Kidney epithelial cell (primary cell): ENCODE results near the gene ZNG1C. TPM values are rescaled to one million over a fixed set of nuclear protein-coding genes. Genes with fewer than 3 reads are reported as not detected.
"Not testable (repeated sequence)": the region's sequence is repeated elsewhere in the genome, so short reads cannot be mapped to it uniquely, and the experiment has no call there.

ENCODE experiments used
- DNase-seq: peaks from one replicate; pipeline ENCODE4 v3.0.0-alpha.2; 2010; ENCODE audit warnings: low read depth
- H3K27me3 ChIP-seq: 2 replicates; pipeline ENCODE4 v1.6.0; 2011; ENCODE audit warnings: low read length; ENCODE audit not compliant: control insufficient read depth, insufficient read depth
- H3K36me3 ChIP-seq: 2 replicates; pipeline ENCODE4 v1.5.1; 2011; ENCODE audit warnings: low read length; ENCODE audit not compliant: control insufficient read depth, insufficient read depth
- H3K4me3 ChIP-seq: 2 replicates; pipeline ENCODE4 v1.5.1; 2011; ENCODE audit warnings: low read depth, mild to moderate bottlenecking, control low read depth, low read length
- total RNA-seq: library from RNA; depleted of rRNA; stranded (reverse); fragments of >200 nt; gene quantifications from 2 replicates; pipeline ENCODE4 v1.2.3, GENCODE V29; 2015

The ZNG1C gene
- 19.4 and 19.9 TPM in 2 replicates for total RNA-seq

- H3K36me3 ChIP-seq, H3K4me3 ChIP-seq, H3K27me3 ChIP-seq, DNase-seq: not testable (repeated sequence)
Measured at GRCh38 chr9:68241683-68242082, at the start of gene ZNG1C. ZNG1C (plus strand) TSS chr9:68241983; CDS start chr9:68242032, 49 bp downstream.

GRCh38 chr9:68242437-68242836 is 654 bp downstream of the ZNG1C start:
- DNase-seq, H3K36me3 ChIP-seq, H3K4me3 ChIP-seq, H3K27me3 ChIP-seq: not testable (repeated sequence)

DNA sequence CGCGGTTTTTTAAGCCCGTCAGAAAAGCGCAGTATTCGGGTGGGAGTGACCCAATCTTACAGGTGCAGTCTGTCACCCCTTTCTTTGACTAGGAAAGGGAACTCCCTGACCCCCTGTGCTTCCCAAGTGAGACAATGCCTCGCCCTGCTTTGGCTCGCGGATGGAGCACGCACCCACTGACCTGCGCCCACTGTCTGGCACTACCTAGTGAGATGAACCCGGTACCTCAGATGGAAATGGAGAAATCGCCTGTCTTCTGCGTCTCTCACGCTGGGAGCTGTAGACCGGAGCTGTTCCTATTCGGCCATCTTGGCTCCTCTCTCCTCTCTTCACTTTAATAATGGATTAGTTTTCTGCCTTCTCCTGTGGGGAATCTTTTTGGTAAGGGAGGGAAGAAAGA is 39.3 kb downstream of the ZNG1C start:
- not testable (repeated sequence) for H3K36me3 ChIP-seq, DNase-seq, H3K4me3 ChIP-seq, H3K27me3 ChIP-seq

DNA sequence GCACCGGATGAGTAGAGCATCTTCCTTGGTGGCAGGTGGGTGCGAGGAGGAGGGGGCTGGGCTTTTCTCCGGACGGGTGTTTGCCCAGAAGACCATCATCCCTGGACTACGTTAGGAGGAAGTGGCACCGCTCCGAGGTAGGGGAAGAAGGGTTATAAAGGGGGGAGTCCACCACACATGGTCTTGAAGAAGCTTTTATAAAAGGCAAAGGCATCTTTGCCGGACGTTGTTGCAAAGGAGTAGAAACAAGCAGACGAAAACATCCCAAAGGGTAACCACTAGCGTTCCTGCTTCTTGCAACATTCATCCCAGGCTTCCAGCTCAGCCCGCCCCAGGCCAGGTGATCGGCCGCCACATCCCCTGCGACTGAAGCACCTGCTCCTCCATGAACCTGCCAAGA is 60.8 kb downstream of the ZNG1C start, which contains the start of gene FOXD4L3:
Gene FOXD4L3, plus strand, starts transcription at position 301 of the 400 bp plus-strand sequence. Its CDS starts 85 bp downstream, at position 386.
- not testable (repeated sequence) for H3K27me3 ChIP-seq, DNase-seq, H3K36me3 ChIP-seq, H3K4me3 ChIP-seq

- not testable (repeated sequence) for DNase-seq, H3K36me3 ChIP-seq, H3K4me3 ChIP-seq, H3K27me3 ChIP-seq
Measured at GRCh38 chr9:68303771-68304170, 62.0 kb downstream of the ZNG1C start.

GRCh38 chr9:68304212-68304611 is 62.4 kb downstream of the ZNG1C start:
- not testable (repeated sequence) for DNase-seq, H3K4me3 ChIP-seq, H3K27me3 ChIP-seq, H3K36me3 ChIP-seq

- H3K4me3 ChIP-seq, DNase-seq, H3K36me3 ChIP-seq, H3K27me3 ChIP-seq: not testable (repeated sequence)
Measured at GRCh38 chr9:68304777-68305176, 63.0 kb downstream of the ZNG1C start.

DNA sequence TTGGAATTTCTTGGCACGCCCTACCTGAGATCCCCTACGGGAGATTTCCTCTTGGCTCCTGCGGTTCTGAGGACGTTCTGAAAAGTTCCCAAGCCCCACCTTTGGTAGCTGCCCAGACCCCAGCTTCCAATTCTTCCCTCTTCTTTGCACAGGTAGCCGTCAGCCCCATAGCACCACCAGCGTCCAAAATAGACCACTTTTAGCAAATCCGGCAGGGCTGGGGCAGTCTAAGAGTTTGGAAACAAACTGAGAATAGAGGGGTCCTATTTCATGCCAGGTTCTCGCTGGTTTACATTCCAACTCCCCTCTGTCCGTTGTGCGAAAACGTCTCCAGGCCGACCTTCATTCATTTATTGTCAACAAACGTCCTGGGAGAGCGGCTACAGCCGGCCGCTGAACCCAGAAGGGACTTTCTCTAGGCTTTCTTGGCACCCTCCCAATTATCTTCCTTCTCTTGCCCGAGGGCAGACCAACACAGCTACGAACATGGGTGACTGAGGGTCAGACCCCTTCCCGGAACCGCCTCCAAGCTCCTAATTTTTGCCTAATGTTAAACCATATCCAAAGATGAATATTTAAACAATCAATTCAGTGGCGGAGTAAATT is 64.0 kb downstream of the ZNG1C start:
- not testable (repeated sequence) for H3K4me3 ChIP-seq, H3K36me3 ChIP-seq, DNase-seq, H3K27me3 ChIP-seq

DNA sequence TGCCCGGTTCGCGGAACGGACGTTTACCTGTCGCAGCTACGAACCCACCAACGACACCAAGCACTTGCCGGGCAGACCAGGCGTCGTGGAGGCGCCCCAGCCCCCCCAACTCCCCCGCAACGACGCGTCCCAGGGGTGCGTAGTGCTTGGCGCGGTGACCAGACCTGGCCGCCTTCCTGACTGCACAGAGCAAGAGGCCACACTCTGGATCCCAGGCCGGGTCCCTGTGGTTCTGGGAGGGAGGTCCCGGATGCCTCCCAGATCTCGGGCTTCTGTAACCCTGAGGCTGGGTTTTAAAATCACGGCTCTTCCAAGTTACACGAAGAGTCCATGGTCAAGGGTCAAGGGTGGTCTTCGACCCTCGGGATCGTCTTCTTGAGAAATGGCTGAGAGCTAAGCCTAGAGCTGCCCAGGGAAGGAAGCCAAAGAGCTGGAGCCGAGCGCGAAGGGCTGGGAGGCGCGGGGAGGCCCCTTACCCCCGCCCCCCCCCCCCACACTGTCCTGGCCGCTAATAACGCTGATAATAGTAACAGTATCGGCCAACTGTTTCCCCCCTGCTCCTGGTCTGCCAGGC is 64.7 kb downstream of the ZNG1C start:
- not testable (repeated sequence) for H3K4me3 ChIP-seq, H3K36me3 ChIP-seq

GRCh38 chr9:68307127-68307526 is 65.3 kb downstream of the ZNG1C start:
- not testable (repeated sequence) for H3K36me3 ChIP-seq, H3K27me3 ChIP-seq, H3K4me3 ChIP-seq, DNase-seq

More for the DNA sequence above, 64.7 kb downstream of the ZNG1C start:
- H3K27me3 ChIP-seq, DNase-seq: not testable (repeated sequence)

DNA sequence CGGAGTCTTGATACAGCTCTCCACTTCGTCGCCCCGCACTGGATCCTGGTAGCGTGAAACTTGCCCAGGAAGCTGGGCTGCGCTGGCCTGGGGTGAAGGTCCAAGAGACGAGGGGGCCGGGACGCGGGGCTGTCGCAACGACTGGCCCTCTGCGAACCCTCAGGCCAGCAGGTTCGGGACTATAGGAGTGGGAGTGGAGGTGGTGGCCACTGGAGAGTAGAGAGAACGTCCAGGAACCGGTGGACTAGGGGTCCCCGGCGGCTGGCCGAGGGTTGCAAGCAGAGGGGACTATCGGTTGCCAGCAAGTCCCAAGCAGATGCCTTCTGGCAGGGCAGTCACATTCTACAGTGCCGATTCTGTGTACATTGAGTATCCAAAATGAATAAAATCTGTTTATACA is 65.9 kb downstream of the ZNG1C start:
- H3K36me3 ChIP-seq, DNase-seq, H3K27me3 ChIP-seq, H3K4me3 ChIP-seq: not testable (repeated sequence)

DNA sequence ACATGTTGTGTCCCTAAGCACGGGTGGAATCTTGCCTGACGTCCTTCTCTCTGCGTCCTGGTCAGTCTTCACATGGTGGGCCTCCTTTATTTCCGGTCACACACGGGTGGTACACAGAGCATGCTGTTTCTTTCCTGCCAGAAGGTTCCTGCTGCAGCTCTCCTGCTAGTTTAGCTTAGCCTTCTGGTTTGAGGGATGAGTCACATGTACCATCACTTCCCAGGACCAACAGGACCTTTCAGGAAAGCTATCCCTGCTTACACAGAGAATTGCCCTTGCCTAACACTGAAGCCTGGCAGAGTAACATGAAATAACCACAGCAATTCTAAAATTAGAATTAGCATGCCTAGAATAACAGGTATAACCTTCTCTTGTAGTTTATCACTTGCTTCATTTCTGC is 69.4 kb downstream of the ZNG1C start:
- not testable (repeated sequence) for H3K27me3 ChIP-seq, H3K4me3 ChIP-seq, DNase-seq, H3K36me3 ChIP-seq

- DNase-seq, H3K36me3 ChIP-seq, H3K4me3 ChIP-seq, H3K27me3 ChIP-seq: not testable (repeated sequence)
Measured at GRCh38 chr9:68318209-68318608, 76.4 kb downstream of the ZNG1C start.

DNA sequence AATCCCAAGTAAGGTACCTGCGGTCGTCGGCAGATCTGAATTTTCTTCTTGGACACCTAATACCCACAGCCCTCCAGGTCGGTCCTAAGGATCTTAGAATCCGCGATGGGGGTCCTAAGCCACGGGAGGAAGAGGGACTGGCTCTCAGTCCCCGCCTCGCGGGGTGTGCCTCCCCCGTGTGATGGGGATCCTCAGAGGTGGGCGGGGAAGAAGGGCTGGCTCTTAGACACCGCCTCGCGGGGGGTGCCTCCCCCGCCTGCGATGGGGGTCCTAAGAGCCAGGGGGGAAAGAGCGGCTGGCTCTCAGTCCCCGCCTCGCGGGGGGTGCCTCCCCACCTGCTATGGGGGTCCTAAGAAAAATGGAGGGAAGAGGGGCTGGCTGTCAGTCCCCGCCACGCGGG is 82.0 kb downstream of the ZNG1C start:
- H3K4me3 ChIP-seq, DNase-seq, H3K36me3 ChIP-seq, H3K27me3 ChIP-seq: not testable (repeated sequence)

DNA sequence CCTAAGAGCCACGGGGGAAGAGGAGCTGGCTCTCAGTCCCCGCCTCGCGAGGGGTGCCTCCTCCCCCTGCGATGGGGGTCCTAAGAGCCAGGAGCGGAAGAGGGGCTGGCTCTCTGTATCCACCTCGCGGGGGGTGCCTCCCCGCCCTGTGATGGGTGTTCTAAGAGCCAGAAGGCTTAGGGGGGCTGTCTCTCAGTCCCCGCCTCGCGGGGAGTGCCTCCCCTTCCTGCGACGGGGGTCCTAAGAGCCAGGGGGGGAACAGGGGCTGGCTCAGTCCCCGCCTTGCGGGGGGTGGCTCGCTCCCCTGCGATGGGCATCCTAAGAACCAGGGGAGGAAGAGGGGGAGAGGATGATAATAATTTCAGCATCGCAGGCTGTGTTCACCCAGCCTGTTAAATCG is 82.7 kb downstream of the ZNG1C start:
- DNase-seq, H3K27me3 ChIP-seq, H3K36me3 ChIP-seq, H3K4me3 ChIP-seq: not testable (repeated sequence)
